Central memory CD4-positive, alpha-beta T cell (primary cell): ENCODE data around the gene TEX13B.

ENCODE experiments used
- DNase-seq: peaks from one replicate; pipeline ENCODE4 v3.0.0; 2022

TEX13B gene

GRCh38 chrX:107935664-107936433 lies 46.3 kb downstream of the TEX13B start:
- no peak for DNase-seq

DNA sequence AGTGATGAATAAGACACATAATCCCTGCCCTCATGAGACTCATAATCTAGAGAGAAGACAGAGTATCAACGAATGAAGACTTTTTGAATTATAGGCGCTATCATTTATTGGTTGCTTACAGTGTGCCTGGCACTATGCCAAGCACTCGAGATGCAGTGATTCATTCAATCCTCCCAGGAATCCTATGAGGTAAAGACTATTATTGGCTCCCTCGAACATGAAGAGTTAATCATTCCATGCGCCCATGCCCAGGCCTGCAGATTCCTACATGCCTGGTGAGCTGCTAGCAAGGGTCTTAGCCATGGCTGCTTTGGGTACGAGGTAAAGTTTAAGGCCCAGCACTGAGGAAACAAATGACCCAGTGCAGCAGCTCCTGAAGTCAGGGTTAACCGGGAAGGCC lies 47.0 kb downstream of the TEX13B start:
- no peak for DNase-seq

DNA sequence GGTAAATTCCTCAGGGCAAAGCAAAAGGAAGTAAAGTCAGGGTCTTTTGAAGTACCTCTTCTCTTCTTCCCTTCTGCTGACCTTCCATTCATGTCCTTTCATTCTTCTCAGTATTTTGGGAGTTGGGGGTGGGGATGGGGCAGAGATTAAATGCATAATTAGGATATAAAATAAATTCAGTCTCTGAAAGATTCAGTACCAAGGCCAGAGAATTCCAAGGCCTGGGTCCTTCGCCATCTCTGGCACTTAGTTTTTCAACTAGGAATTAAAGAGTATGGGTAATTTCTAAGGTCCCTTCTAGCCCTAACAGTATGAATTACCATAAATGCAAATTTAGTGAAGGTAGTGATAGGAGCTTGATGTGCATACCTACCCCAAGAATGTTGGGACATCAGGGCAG lies 47.9 kb downstream of the TEX13B start:
- DNase-seq: no peak
